Neural progenitor cell (in vitro differentiated cells): Measurements from ENCODE around the gene FGFRL1. TPM values are rescaled to one million over a fixed set of nuclear protein-coding genes. Genes with fewer than 3 reads are reported as not detected.
"Not testable (repeated sequence)": the region's sequence is repeated elsewhere in the genome, so short reads cannot be mapped to it uniquely, and the experiment has no call there.

Experiments
- DNase-seq: peaks from one replicate; pipeline ENCODE4 v3.0.0-alpha.2; 2016; ENCODE audit warnings: low spot score
- H2AFZ ChIP-seq: fragments of 200-600 bp; sonication (generic); replicated peaks from 2 replicates; pipeline ENCODE4 v1.6.1; 2016; ENCODE audit warnings: antibody characterized with exemption
- H3F3A ChIP-seq: fragments of 200-600 bp; sonication (generic); 2 replicates; pipeline ENCODE4 v1.6.1; 2016; ENCODE audit warnings: antibody characterized with exemption, low read depth
- H3K27ac ChIP-seq: fragments of 200-600 bp; sonication (generic); 2 replicates; pipeline ENCODE4 v1.5.1; 2016; ENCODE audit warnings: mild to moderate bottlenecking
- H3K27me3 ChIP-seq: fragments of 200-600 bp; sonication (generic); 2 replicates; pipeline ENCODE4 v1.6.1; 2016; ENCODE audit warnings: mild to moderate bottlenecking, moderate library complexity
- H3K36me3 ChIP-seq: fragments of 200-600 bp; sonication (generic); 2 replicates; pipeline ENCODE4 v1.5.1; 2016
- H3K4me1 ChIP-seq: fragments of 200-600 bp; sonication (generic); 2 replicates; pipeline ENCODE4 v1.6.1; 2016; ENCODE audit warnings: mixed run types
- H3K4me2 ChIP-seq: fragments of 200-600 bp; sonication (generic); 2 replicates; pipeline ENCODE4 v1.6.1; 2016
- H3K4me3 ChIP-seq: fragments of 200-600 bp; sonication (generic); 2 replicates; pipeline ENCODE4 v1.5.1; 2016
- H3K79me2 ChIP-seq: fragments of 200-600 bp; sonication (generic); 2 replicates; pipeline ENCODE4 v1.6.1; 2016; ENCODE audit warnings: low read depth
- H3K9ac ChIP-seq: fragments of 200-600 bp; sonication (generic); 2 replicates; pipeline ENCODE4 v1.6.1; 2016
- H3K9me3 ChIP-seq: fragments of 200-600 bp; sonication (generic); 2 replicates; pipeline ENCODE4 v1.5.1; 2016; ENCODE audit warnings: low read depth
- H4K20me1 ChIP-seq: fragments of 200-600 bp; sonication (generic); 2 replicates; pipeline ENCODE4 v1.6.1; 2016; ENCODE audit warnings: low read depth
- H3K27ac Mint-ChIP-seq: 3 replicates; pipeline ENCODE4 v1.8.0; 2021; ENCODE audit warnings: mixed read lengths
- H3K27me3 Mint-ChIP-seq: 2 replicates; pipeline ENCODE4 v1.8.0; 2022; ENCODE audit warnings: low read depth, mild to moderate bottlenecking, inconsistent platforms, moderate library complexity, mixed read lengths; ENCODE audit not compliant: insufficient read depth
- H3K36me3 Mint-ChIP-seq: 3 replicates; pipeline ENCODE4 v1.8.0; 2021; ENCODE audit warnings: mixed read lengths
- H3K4me1 Mint-ChIP-seq: 3 replicates; pipeline ENCODE4 v1.8.0; 2021; ENCODE audit warnings: mixed read lengths
- H3K4me3 Mint-ChIP-seq: 3 replicates; pipeline ENCODE4 v1.8.0; 2021; ENCODE audit warnings: mild to moderate bottlenecking, moderate library complexity, mixed read lengths
- H3K9me3 Mint-ChIP-seq: 3 replicates; pipeline ENCODE4 v1.8.0; 2020; ENCODE audit warnings: mixed read lengths
- CTCF ChIP-seq: fragments of 200-600 bp; sonication (generic); IDR thresholded peaks from 2 replicates; pipeline ENCODE4 v1.5.1; 2017; ENCODE audit warnings: antibody characterized with exemption, mild to moderate bottlenecking
- EZH2 ChIP-seq: fragments of 200-600 bp; sonication (generic); IDR thresholded peaks from 2 replicates; pipeline ENCODE4 v1.6.1; 2017; ENCODE audit warnings: antibody characterized with exemption, mild to moderate bottlenecking, moderate library complexity
- EZH2phosphoT487 ChIP-seq: fragments of 200-600 bp; sonication (generic); IDR thresholded peaks from 2 replicates; pipeline ENCODE4 v1.6.1; 2017; ENCODE audit warnings: antibody characterized with exemption
- total RNA-seq: library from RNA; depleted of rRNA; stranded (reverse); fragments of >200 nt; gene quantifications from 2 replicates; pipeline ENCODE4 v1.2.3, GENCODE V29; 2015; ENCODE audit warnings: low replicate concordance

The FGFRL1 gene
- total RNA-seq, 1 donor from 2014 or later: 9.6 TPM

- Histone ChIP-seq H3K4me2 (no peak overlapping the region), H3F3A (peaks cover 6% of the 10 kb centered on the region), H3K27me3 (peaks cover 98% of the 10 kb centered on the region), H3K4me1 (peaks cover 4% of the 10 kb centered on the region), H3K4me3 (no peak overlapping the region), H3K36me3 (no peaks in the 10 kb centered on the region), H3K9ac (no peak overlapping the region), H3K9me3 (no peaks in the 10 kb centered on the region), H2AFZ (no peak overlapping the region), H3K79me2 (no peaks in the 10 kb centered on the region), H4K20me1 (no peaks in the 10 kb centered on the region), H3K27ac (no peak overlapping the region)
- Mint-ChIP-seq H3K4me3 (no peak overlapping the region), H3K36me3 (peaks cover 2% of the 10 kb centered on the region), H3K27ac (no peak overlapping the region), H3K27me3 (peaks cover 37% of the 10 kb centered on the region), H3K9me3 (peaks cover 8% of the 10 kb centered on the region), H3K4me1 (peaks cover 35% of the 10 kb centered on the region)
- TF ChIP-seq EZH2 (no peak), CTCF (no peak), EZH2phosphoT487 (no peak)
- no peak for DNase-seq
These were observed 40.0 kb downstream of the FGFRL1 start for GRCh38 chr4:1051472-1051871.

- peaks cover 99% of the 10 kb centered on the region for H3K27me3 ChIP-seq
- no peak for TF ChIP-seq CTCF
- no peak for TF ChIP-seq EZH2
- no peak for TF ChIP-seq EZH2phosphoT487
- H3K36me3 ChIP-seq: no peaks in the 10 kb centered on the region
- H3K9me3 Mint-ChIP-seq: peaks cover 6% of the 10 kb centered on the region
- no peaks in the 10 kb centered on the region for H4K20me1 ChIP-seq
- no peaks in the 10 kb centered on the region for H3K79me2 ChIP-seq
- peaks cover 36% of the 10 kb centered on the region for H3K27me3 Mint-ChIP-seq
- H3K27ac ChIP-seq: no peak overlapping the region
- peaks cover 35% of the 10 kb centered on the region for H3K4me1 Mint-ChIP-seq
- no peaks in the 10 kb centered on the region for H3F3A ChIP-seq
- H3K4me3 ChIP-seq: no peak overlapping the region
- H3K4me1 ChIP-seq: peaks cover 4% of the 10 kb centered on the region
- H3K9ac ChIP-seq: no peak overlapping the region
- no peak overlapping the region for H3K4me2 ChIP-seq
- H3K27ac Mint-ChIP-seq: no peak overlapping the region
- DNase-seq: peak; percentile 1
- no peaks in the 10 kb centered on the region for H3K9me3 ChIP-seq
- no peak overlapping the region for H3K4me3 Mint-ChIP-seq
- H2AFZ ChIP-seq: no peak overlapping the region
- no peaks in the 10 kb centered on the region for H3K36me3 Mint-ChIP-seq
These were observed 40.8 kb downstream of the FGFRL1 start for GRCh38 chr4:1052231-1052671.

GRCh38 chr4:1053080-1053661 lies 41.7 kb downstream of the FGFRL1 start:
- Mint-ChIP-seq H3K4me3 (no peak overlapping the region), H3K4me1 (peaks cover 37% of the 10 kb centered on the region), H3K27ac (no peak overlapping the region), H3K27me3 (peaks cover 28% of the 10 kb centered on the region), H3K36me3 (no peaks in the 10 kb centered on the region), H3K9me3 (peaks cover 6% of the 10 kb centered on the region)
- no peak for TF ChIP-seq EZH2
- TF ChIP-seq EZH2phosphoT487: no peak
- Histone ChIP-seq H4K20me1 (no peaks in the 10 kb centered on the region), H3K27me3 (peaks cover 96% of the 10 kb centered on the region), H3K27ac (no peak overlapping the region), H3K4me2 (no peak overlapping the region), H3K79me2 (no peaks in the 10 kb centered on the region), H3K9me3 (no peaks in the 10 kb centered on the region), H2AFZ (no peak overlapping the region), H3F3A (no peaks in the 10 kb centered on the region), H3K36me3 (no peaks in the 10 kb centered on the region), H3K4me3 (no peak overlapping the region), H3K4me1 (peaks cover 4% of the 10 kb centered on the region), H3K9ac (no peak overlapping the region)
- DNase-seq: peak; percentile 3

GRCh38 chr4:1053891-1054290 lies 42.5 kb downstream of the FGFRL1 start:
- not testable (repeated sequence) for H2AFZ ChIP-seq, H3K36me3 ChIP-seq, H3K4me2 ChIP-seq, H3K9ac ChIP-seq, H3K4me3 ChIP-seq, H3K27ac ChIP-seq, H3K9me3 ChIP-seq, DNase-seq, H3K9me3 Mint-ChIP-seq, H4K20me1 ChIP-seq, H3K4me1 ChIP-seq, H3K27ac Mint-ChIP-seq, H3K79me2 ChIP-seq, H3K36me3 Mint-ChIP-seq, H3K4me3 Mint-ChIP-seq, H3F3A ChIP-seq
- H3K27me3 ChIP-seq: peaks cover 95% of the 10 kb centered on the region
- peaks cover 39% of the 10 kb centered on the region for H3K4me1 Mint-ChIP-seq
- peaks cover 24% of the 10 kb centered on the region for H3K27me3 Mint-ChIP-seq

GRCh38 chr4:1054696-1055242 lies 43.3 kb downstream of the FGFRL1 start:
- H3K9me3 Mint-ChIP-seq, H3K4me3 Mint-ChIP-seq, H3K9me3 ChIP-seq, H3K36me3 ChIP-seq, H3K27ac ChIP-seq, H3K9ac ChIP-seq, DNase-seq, H3K27ac Mint-ChIP-seq, H3K4me2 ChIP-seq, H3K4me3 ChIP-seq, H3K79me2 ChIP-seq, H3K4me1 ChIP-seq, H4K20me1 ChIP-seq, H3K36me3 Mint-ChIP-seq, H3F3A ChIP-seq, H2AFZ ChIP-seq: not testable (repeated sequence)
- H3K27me3 ChIP-seq: peaks cover 86% of the 10 kb centered on the region
- H3K4me1 Mint-ChIP-seq: peaks cover 39% of the 10 kb centered on the region
- peaks cover 22% of the 10 kb centered on the region for H3K27me3 Mint-ChIP-seq

- not testable (repeated sequence) for H3K9ac ChIP-seq, H3F3A ChIP-seq, H3K4me1 ChIP-seq, DNase-seq, H3K27ac Mint-ChIP-seq, H3K36me3 ChIP-seq, H3K79me2 ChIP-seq, H3K27ac ChIP-seq, H3K9me3 Mint-ChIP-seq, H3K4me2 ChIP-seq, H4K20me1 ChIP-seq, H2AFZ ChIP-seq, H3K4me3 Mint-ChIP-seq, H3K9me3 ChIP-seq, H3K4me3 ChIP-seq, H3K36me3 Mint-ChIP-seq
- peaks cover 81% of the 10 kb centered on the region for H3K27me3 ChIP-seq
- Mint-ChIP-seq H3K27me3 (peaks cover 20% of the 10 kb centered on the region), H3K4me1 (peaks cover 39% of the 10 kb centered on the region)
These were observed 43.8 kb downstream of the FGFRL1 start for GRCh38 chr4:1055243-1055701.
